Mesendoderm (in vitro differentiated cells): Measurements from ENCODE around the gene EFCAB11.

Experiments
- DNase-seq: peaks from one replicate; pipeline ENCODE4 v3.0.0; 2013
- H2AK5ac ChIP-seq: 2 replicates; pipeline ENCODE4 v1.6.1; 2013; ENCODE audit warnings: low read length, inconsistent platforms
- H2BK120ac ChIP-seq: 2 replicates; pipeline ENCODE4 v1.6.1; 2013; ENCODE audit warnings: low read depth, mild to moderate bottlenecking, low read length, moderate library complexity, mixed read lengths
- H2BK15ac ChIP-seq: replicated peaks from 2 replicates; pipeline ENCODE4 v1.6.1; 2013; ENCODE audit warnings: low read depth, mild to moderate bottlenecking, moderate library complexity
- H2BK5ac ChIP-seq: 2 replicates; pipeline ENCODE4 v1.6.1; 2013; ENCODE audit warnings: low read length, inconsistent platforms
- H3K18ac ChIP-seq: 2 replicates; pipeline ENCODE4 v1.6.1; 2013; ENCODE audit warnings: mild to moderate bottlenecking, low read length, mixed read lengths
- H3K23ac ChIP-seq: one replicate; pipeline ENCODE4 v1.6.1; 2013; ENCODE audit warnings: low read length
- H3K27ac ChIP-seq: 2 replicates; pipeline ENCODE4 v1.5.1; 2013; ENCODE audit warnings: low read depth, mild to moderate bottlenecking, inconsistent platforms, low read length, moderate library complexity
- H3K27me3 ChIP-seq: 2 replicates; pipeline ENCODE4 v1.6.1; 2013; ENCODE audit warnings: low read length, control low read depth, mild to moderate bottlenecking, inconsistent platforms; ENCODE audit not compliant: insufficient read depth, poor library complexity
- H3K36me3 ChIP-seq: 2 replicates; pipeline ENCODE4 v1.6.1; 2013; ENCODE audit warnings: low read length, inconsistent platforms; ENCODE audit not compliant: control insufficient read depth, insufficient read depth
- H3K4ac ChIP-seq: one replicate; pipeline ENCODE4 v1.6.1; 2013; ENCODE audit warnings: low read depth, mild to moderate bottlenecking, low read length, moderate library complexity
- H3K4me1 ChIP-seq: 2 replicates; pipeline ENCODE4 v1.6.1; 2013; ENCODE audit warnings: low read depth, low read length, inconsistent platforms; ENCODE audit not compliant: control insufficient read depth
- H3K4me2 ChIP-seq: 2 replicates; pipeline ENCODE4 v1.6.1; 2013; ENCODE audit warnings: low read length
- H3K4me3 ChIP-seq: 2 replicates; pipeline ENCODE4 v1.5.1; 2013; ENCODE audit warnings: mild to moderate bottlenecking, low read length
- H3K56ac ChIP-seq: one replicate; pipeline ENCODE4 v1.6.1; 2013; ENCODE audit warnings: low read length
- H3K79me1 ChIP-seq: 2 replicates; pipeline ENCODE4 v1.6.1; 2013; ENCODE audit warnings: low read length, inconsistent platforms
- H3K79me2 ChIP-seq: 2 replicates; pipeline ENCODE4 v1.6.1; 2013; ENCODE audit warnings: mild to moderate bottlenecking, low read length; ENCODE audit not compliant: control insufficient read depth, insufficient read depth
- H3K9ac ChIP-seq: 2 replicates; pipeline ENCODE4 v1.6.1; 2013; ENCODE audit warnings: low read length, inconsistent platforms
- H4K5ac ChIP-seq: one replicate; pipeline ENCODE4 v1.6.1; 2013; ENCODE audit warnings: low read length
- H4K8ac ChIP-seq: one replicate; pipeline ENCODE4 v1.6.1; 2013; ENCODE audit warnings: low read depth, mild to moderate bottlenecking, control low read depth, low read length, moderate library complexity
- WGBS: extraction: QIAGEN DNeasy Blood & Tissue Kit; methylation state at CpG from one replicate; pipeline ENCODE4 v1.1.7; 2013; ENCODE audit warnings: low lambda C conversion rate, missing lambda C conversion rate; ENCODE audit not compliant: insufficient coverage; ENCODE audit errors: extremely low coverage; 5-methylcytosine and 5-hydroxymethylcytosine counted together

EFCAB11 gene

DNA sequence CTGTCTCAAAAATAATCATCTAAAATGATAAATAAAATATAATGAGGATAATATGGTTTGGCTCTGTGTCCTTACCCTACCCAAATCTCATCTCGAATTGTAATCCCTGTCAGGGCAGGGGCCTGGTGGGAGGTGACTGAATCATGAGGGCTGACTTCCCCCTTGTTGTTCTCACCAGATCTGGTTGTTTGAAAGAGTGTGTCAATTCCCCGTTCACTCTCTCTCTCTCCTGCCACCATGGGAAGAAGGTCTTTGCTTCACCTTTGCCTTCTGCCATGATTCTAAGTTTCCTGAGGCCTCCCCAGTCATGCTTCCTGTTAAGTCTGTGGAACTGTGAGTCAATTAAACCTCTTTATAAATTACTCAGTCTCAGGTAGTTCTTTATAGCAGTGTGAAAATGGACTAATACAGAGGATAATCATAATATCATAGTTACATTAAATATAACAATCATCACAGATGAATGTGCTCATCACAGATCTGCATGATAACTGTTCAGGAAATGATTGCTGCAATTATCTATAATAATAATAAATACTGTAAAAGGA lies 12.6 kb downstream of the EFCAB11 start:
- Histone ChIP-seq H3K36me3 (no peaks in the 10 kb centered on the region), H3K27ac (no peak overlapping the region), H3K23ac (no peak overlapping the region), H3K4me1 (no peaks in the 10 kb centered on the region), H3K4ac (no peak overlapping the region), H4K5ac (no peak overlapping the region), H3K27me3 (no peaks in the 10 kb centered on the region), H2BK5ac (no peak overlapping the region), H4K8ac (no peak overlapping the region), H2AK5ac (no peak overlapping the region), H3K9ac (no peak overlapping the region), H2BK15ac (no peak overlapping the region), H3K56ac (no peak overlapping the region), H3K4me3 (no peak overlapping the region), H3K79me1 (no peaks in the 10 kb centered on the region), H3K18ac (no peak overlapping the region), H2BK120ac (no peak overlapping the region), H3K4me2 (no peak overlapping the region), H3K79me2 (no peaks in the 10 kb centered on the region)
- DNase-seq, result no peak
- no CpG with 5 or more reads among the region's 2 CpGs for WGBS

DNA sequence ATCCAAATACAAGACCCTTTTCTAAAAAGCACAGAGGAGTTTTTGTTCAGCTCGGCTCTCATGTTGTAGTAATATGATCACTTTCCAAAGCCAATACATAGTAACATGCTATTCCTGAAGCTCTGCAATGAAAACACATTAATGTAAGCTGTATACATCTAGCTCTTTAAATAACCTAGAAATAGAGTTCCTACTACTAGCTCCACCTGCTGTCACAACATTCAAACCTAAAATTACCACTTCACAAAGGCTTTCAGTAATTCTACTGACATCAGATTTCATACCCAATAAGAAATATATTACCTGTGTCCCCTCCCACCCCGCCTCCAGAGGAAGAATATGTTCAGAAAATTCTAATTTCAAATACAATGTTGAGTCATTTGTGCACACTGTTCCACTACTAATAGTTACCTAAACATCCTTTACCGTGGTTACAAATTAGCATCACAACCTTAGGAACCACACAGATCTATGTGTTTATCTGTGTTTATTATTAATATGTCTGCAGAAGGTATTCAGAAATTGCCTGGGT lies 17.8 kb downstream of the EFCAB11 start:
- Histone ChIP-seq H2AK5ac (no peak overlapping the region), H3K56ac (no peak overlapping the region), H3K4me1 (no peaks in the 10 kb centered on the region), H3K36me3 (no peaks in the 10 kb centered on the region), H3K27ac (no peak overlapping the region), H3K4me3 (no peak overlapping the region), H4K8ac (no peak overlapping the region), H3K18ac (no peak overlapping the region), H2BK120ac (no peak overlapping the region), H3K9ac (no peak overlapping the region), H3K4ac (no peak overlapping the region), H3K27me3 (no peaks in the 10 kb centered on the region), H2BK5ac (no peak overlapping the region), H3K4me2 (no peak overlapping the region), H3K79me1 (no peaks in the 10 kb centered on the region), H4K5ac (no peak overlapping the region), H2BK15ac (no peak overlapping the region), H3K79me2 (no peaks in the 10 kb centered on the region), H3K23ac (no peak overlapping the region)
- WGBS, result no CpG with 5 or more reads among the region's 3 CpGs
- DNase-seq, result no peak

DNA sequence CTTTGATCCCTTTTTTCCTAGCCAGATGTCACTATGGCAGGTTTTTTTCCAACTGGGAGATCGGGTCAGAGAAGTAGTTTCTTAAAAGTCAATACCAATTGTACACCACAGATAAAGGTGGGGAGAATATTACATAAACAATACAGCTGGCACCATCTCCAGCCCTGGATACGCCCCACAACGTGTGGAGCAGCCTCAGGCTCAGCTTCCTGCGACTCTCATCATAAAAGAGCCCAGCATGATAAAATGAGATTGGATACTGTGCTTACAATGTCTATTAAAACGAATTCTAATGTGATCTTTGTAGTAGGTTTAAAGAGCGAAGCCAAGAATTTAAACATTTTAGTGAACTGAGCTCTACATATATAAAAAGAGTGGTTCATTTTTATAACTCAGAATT lies 21.5 kb downstream of the EFCAB11 start:
- Histone ChIP-seq H2AK5ac (no peak overlapping the region), H3K56ac (no peak overlapping the region), H3K23ac (no peak overlapping the region), H4K8ac (no peak overlapping the region), H3K36me3 (no peaks in the 10 kb centered on the region), H2BK5ac (no peak overlapping the region), H4K5ac (no peak overlapping the region), H3K79me2 (no peaks in the 10 kb centered on the region), H2BK15ac (no peak overlapping the region), H3K27ac (no peak overlapping the region), H3K18ac (no peak overlapping the region), H3K4me2 (no peak overlapping the region), H3K79me1 (no peaks in the 10 kb centered on the region), H3K4ac (no peak overlapping the region), H2BK120ac (no peak overlapping the region), H3K4me1 (no peaks in the 10 kb centered on the region), H3K9ac (no peak overlapping the region), H3K27me3 (no peaks in the 10 kb centered on the region), H3K4me3 (no peak overlapping the region)
- DNase-seq, result no peak
- no CpG with 5 or more reads among the region's 6 CpGs for WGBS

DNA sequence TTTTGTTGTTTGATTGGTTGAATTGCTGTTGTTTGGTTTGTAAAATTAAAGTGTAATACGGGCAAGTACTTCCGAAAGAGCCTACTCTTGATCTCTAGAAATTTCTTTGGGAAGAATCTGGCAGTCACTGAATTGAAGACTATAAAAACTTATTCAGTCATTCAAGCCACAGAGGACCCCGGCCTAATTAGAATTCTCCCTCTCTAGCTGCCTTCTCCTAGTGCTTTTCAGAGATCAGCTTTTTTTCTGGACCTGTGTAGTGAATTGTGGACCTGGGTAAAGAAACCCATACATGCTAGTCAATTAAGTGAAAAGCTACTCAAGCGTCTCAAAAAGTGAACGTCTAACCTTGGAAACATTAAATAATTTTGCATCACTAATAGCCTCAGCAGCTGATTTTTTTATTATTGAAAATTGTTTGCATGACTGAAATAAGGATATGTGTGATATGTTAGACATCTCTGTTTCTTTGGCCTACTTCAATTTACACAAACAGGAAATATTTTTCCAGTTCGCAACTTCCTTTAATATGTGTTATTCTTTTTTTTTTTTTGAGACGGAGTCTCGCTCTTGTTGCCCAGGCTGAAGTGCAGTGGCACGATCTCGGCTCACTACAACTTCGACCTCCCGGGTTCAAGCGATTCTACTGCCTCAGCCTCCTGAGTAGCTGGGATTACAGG lies 27.2 kb downstream of the EFCAB11 start:
- no peak overlapping the region for H3K4me2 ChIP-seq
- H4K5ac ChIP-seq, result no peak overlapping the region
- no peaks in the 10 kb centered on the region for H3K79me1 ChIP-seq
- no peak overlapping the region for H2BK5ac ChIP-seq
- DNase-seq, result no peak
- H3K18ac ChIP-seq, result no peak overlapping the region
- H3K9ac ChIP-seq, result no peak overlapping the region
- H3K56ac ChIP-seq, result no peak overlapping the region
- H3K27me3 ChIP-seq, result no peaks in the 10 kb centered on the region
- H2BK120ac ChIP-seq, result no peak overlapping the region
- no peaks in the 10 kb centered on the region for H3K36me3 ChIP-seq
- no peak overlapping the region for H2AK5ac ChIP-seq
- H3K4me3 ChIP-seq, result no peak overlapping the region
- no peak overlapping the region for H4K8ac ChIP-seq
- no peak overlapping the region for H3K4ac ChIP-seq
- H3K4me1 ChIP-seq, result no peaks in the 10 kb centered on the region
- no peak overlapping the region for H3K23ac ChIP-seq
- H3K79me2 ChIP-seq, result no peaks in the 10 kb centered on the region
- WGBS, result no CpG with 5 or more reads among the region's 13 CpGs
- no peak overlapping the region for H2BK15ac ChIP-seq
- H3K27ac ChIP-seq, result no peak overlapping the region

DNA sequence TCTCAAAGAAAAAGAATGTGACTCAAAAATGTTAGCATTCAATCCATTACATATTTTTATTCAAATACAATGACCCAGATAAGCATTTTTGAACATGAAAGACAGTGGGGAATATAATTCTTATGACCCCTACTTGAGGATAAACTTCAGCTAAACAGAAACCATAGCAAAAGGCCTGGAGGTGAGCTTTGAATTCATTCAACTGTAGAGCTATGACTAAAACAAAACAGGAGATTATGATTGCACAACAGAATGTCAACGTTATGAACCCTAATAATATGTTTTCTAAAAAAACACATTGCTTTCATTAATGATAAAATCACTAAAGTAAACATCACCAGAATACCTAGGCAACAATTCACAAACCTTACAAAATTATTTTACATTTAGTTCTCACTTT lies 27.8 kb downstream of the EFCAB11 start:
- no peak overlapping the region for H3K27ac ChIP-seq
- WGBS, result no CpG with 5 or more reads among the region's 1 CpG

DNA sequence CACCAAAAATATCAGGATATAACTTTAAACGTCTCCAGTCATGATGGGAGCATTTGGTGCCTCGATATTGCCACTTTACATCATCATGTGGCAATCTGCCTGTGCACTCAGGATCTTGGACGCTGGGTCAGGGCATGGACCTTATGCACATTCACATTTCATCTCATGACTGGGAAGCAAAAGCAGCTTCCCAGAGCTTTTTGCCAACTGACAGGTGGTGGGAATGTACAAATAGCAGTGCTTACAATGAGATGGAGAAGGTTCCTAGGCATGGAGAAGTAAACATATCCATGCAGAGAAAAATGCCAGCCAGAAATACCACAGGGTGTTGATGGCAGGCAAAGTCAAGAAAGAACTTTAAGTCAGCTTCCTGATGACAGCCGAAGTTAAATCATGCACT lies 30.3 kb downstream of the EFCAB11 start:
- Histone ChIP-seq H3K4me3 (no peak overlapping the region), H3K27ac (no peak overlapping the region), H3K27me3 (no peaks in the 10 kb centered on the region), H3K79me1 (no peaks in the 10 kb centered on the region), H3K9ac (no peak overlapping the region), H3K4ac (no peak overlapping the region), H3K4me2 (no peak overlapping the region), H2BK15ac (no peak overlapping the region), H2BK5ac (no peak overlapping the region), H3K36me3 (no peaks in the 10 kb centered on the region), H4K5ac (no peak overlapping the region), H2AK5ac (no peak overlapping the region), H4K8ac (no peak overlapping the region), H3K79me2 (no peaks in the 10 kb centered on the region), H3K4me1 (no peaks in the 10 kb centered on the region), H3K23ac (no peak overlapping the region), H3K56ac (no peak overlapping the region), H2BK120ac (no peak overlapping the region), H3K18ac (no peak overlapping the region)
- no CpG with 5 or more reads among the region's 4 CpGs for WGBS
- no peak for DNase-seq

More for the DNA sequence above, 27.8 kb downstream of the EFCAB11 start:
- H4K5ac ChIP-seq, result no peak overlapping the region
- no peak overlapping the region for H3K18ac ChIP-seq
- H2BK15ac ChIP-seq, result no peak overlapping the region
- H3K79me1 ChIP-seq, result no peaks in the 10 kb centered on the region
- no peak overlapping the region for H3K9ac ChIP-seq
- H4K8ac ChIP-seq, result no peak overlapping the region
- H3K27me3 ChIP-seq, result no peaks in the 10 kb centered on the region
- no peak overlapping the region for H3K4ac ChIP-seq
- no peak overlapping the region for H3K23ac ChIP-seq
- no peak overlapping the region for H3K4me2 ChIP-seq
- no peak overlapping the region for H2BK5ac ChIP-seq
- H3K4me1 ChIP-seq, result no peaks in the 10 kb centered on the region
- no peak overlapping the region for H2BK120ac ChIP-seq
- H3K79me2 ChIP-seq, result no peaks in the 10 kb centered on the region
- no peak overlapping the region for H3K4me3 ChIP-seq
- no peak for DNase-seq
- no peak overlapping the region for H2AK5ac ChIP-seq
- no peaks in the 10 kb centered on the region for H3K36me3 ChIP-seq
- no peak overlapping the region for H3K56ac ChIP-seq
